SW 1271 (cell line): ENCODE data around the gene ZNF705A.
"Not testable (repeated sequence)": the region's sequence is repeated elsewhere in the genome, so short reads cannot be mapped to it uniquely, and the experiment has no call there.

Source experiments
- DNase-seq, 2 experiments: peaks; one replicate each; lab custom pipeline; 2025; lab: John Stamatoyannopoulos, UW

The ZNF705A gene

GRCh38 chr12:8156845-8157244 lies at the start of gene ZNF705A:
Gene ZNF705A, plus strand, starts transcription at chr12:8157015. Its CDS starts 15,611 bp downstream, at chr12:8172626.
- DNase-seq, result peak; percentile 53 to 87

GRCh38 chr12:8108808-8109398 lies 47.9 kb upstream of the ZNF705A start:
- peak; percentile 42 to 82 for DNase-seq

- not testable (repeated sequence) for DNase-seq
Observed at GRCh38 chr12:8113117-8113516, 43.7 kb upstream of the ZNF705A start.

GRCh38 chr12:8120072-8120713 lies 36.6 kb upstream of the ZNF705A start:
- DNase-seq, result no peak

GRCh38 chr12:8123124-8123912 lies 33.5 kb upstream of the ZNF705A start, which contains the start of gene CLEC4A:
Gene CLEC4A, plus strand, starts transcription at chr12:8123617. Its CDS starts 262 bp downstream, at chr12:8123879.
- DNase-seq, result no peak

DNA sequence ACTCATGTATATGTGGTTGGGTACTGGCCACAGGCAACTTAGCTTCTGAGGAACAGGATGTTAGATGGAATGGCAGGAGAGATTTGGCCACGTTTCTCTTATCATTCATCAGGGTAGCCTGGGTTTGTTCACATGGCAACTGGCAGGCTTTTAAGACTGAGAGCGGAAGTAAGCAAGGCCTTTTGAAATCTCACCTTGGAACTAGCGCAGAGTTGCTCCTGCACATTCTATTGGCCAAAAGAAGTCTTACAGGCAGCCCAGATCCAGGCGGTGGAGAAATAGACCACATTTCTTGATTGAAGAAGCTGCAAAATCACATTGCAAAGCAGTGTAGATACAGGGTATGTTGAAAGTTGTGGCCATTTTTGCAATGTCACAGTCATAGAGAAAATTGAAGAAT lies 29.7 kb upstream of the ZNF705A start:
- no peak for DNase-seq

- not testable (repeated sequence) for DNase-seq
Observed at GRCh38 chr12:8133636-8134397, 23.0 kb upstream of the ZNF705A start.

DNA sequence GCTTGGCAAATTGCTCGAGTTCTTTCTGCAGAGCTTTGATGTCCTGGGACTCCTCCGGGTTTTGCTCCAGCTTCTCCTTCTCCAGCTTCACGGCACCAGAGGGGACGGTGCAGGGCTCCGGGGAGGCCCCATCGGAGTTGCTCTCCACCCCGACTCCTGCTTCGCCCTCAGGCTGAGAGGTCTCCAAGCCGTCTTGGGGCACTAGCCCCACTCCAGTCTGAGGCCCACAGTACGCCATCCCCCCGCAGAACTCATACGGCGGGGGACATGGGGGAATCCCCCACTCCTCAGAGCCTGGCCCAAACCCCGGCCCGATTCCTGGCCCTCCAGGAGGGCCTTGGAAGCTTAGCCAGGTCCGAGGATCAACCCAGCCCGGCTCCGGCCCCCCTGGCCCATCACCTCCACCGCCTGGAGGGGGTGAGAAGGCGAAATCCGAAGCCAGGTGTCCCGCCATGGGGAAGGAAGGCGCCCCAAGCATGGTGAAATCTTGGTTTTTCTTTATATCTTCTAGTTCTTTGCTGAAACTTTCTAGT lies 22.4 kb upstream of the ZNF705A start:
- DNase-seq, result not testable (repeated sequence)

DNA sequence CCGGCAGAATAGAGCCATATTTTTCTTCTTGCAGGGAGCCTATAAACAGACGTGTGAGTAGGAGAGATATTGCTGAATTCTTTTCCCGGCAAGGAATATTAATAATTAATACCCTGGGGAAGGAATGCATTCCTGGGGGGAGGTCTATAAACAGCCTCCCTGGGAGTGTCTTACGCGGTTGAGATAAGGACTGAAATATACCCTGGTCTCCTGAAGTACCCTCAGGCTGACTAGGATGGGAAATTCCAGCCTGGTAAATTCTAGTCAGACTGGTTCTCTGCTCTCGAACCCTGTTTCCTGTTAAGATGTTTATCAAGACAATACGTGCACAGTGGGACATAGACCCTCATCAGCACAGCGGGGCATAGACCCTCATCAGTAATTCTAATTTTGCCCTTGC lies 15.2 kb upstream of the ZNF705A start:
- not testable (repeated sequence) for DNase-seq

- DNase-seq, result no peak
Observed at GRCh38 chr12:8143261-8143660, 13.6 kb upstream of the ZNF705A start.

DNA sequence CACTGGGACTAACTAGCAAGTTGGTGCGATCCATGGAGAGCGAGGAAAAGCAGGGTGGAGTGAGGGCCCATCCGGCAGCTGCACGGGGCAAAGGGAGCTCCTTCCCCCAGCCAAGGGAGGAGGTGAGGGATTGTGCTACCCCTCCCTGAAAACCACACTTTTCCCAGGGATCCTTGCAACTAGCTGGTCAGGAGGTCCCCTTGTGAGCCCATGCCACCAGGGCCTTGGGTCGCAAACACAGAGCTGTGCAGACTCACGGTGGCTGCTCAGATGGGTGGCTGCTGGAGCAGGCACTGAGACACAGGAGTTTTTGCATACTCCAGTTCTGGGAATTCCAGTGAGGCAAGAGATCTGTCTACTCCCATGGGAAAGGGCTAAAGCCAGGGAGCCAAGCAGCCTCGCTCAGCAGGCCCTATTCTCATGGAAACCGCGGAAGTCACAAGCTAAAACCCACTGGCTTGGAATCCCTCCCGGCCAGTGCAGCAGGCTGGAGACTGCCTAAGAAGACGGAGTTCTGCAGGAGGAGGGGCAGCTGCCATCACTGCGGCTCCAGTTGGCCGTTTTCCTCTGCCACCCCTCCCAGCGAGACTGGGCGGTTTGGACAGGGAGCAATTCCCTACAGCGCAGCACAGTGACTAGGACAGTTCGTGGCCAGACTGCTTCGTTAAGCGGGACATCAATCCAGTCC lies 10.9 kb upstream of the ZNF705A start:
- DNase-seq, result no peak

- no peak for DNase-seq
Observed at GRCh38 chr12:8146442-8146771, 10.4 kb upstream of the ZNF705A start.

DNA sequence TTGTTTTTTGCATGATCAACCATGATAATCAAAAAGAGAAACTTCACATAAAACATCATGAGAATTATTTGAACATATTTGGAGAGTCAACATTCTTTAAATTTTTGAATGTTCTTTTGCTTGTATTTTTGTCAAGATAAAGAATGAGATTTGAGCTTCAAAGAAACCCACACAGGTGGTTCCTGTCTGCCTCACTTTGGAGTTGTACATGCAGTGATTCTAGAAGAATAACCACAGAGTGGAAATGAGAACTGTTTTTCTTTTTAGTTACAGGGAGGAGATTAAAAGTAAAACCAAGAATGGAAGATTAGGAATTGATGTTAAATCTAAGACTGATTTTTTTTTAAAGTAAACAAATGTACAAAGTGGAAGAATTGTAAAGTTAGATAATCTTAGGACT lies 2.3 kb upstream of the ZNF705A start:
- DNase-seq, result no peak

DNA sequence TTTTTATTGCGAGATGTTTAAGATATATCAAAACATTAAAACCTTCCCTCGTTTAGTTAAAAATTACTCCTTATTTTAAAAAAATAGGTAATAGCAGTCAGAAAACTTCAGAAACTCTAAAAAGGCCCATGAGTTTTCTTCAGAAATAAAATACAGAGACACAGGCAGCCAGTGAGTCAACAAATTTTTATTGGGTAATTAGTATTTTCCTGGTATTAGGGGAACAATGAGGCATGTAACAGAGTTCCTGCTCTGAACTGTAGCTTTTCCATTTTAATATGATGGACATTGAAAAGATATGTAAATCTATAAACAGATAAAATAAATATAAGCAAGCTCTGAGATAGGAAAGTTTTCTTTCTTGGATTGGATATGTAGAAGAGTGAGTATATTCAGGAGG lies 399 bp upstream of the ZNF705A start:
- no peak for DNase-seq

DNA sequence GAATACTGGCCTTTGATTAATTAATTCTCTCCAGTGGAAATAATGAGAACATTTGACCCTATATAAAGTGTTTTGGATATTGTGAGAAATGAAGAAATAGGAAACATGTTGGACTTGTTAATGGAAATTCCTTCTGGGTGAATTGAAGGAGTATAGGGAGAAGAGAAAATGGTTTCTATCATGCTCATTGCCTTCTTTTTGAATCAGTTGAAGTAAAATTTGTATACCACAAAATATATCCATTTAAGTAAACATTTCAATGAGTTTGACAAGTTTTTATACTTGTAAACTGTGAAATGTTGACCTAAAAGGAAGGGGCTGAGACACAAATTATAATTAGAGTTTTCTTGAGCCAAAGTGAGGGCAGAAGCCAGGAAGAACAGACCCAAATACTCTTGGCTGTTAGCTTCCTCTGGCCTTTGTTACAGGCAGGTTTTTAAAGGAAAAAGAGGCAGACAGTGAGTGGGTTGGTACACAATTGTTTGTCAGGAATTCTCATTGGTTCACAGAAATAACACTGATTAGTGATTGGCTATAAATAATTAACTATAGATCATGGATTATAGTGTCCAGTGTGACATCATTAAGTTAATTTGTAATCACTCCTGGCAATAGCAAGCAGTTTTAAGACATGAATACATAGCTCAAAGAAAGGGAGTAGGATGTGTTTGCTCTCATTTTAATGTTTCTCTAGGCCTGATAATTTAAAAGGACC lies 826 bp downstream of the ZNF705A start:
- peak in 1 of 2 experiments; percentile 14 for DNase-seq

- DNase-seq, result not testable (repeated sequence)
Observed at GRCh38 chr12:8172911-8173310, 16.1 kb downstream of the ZNF705A start.

DNA sequence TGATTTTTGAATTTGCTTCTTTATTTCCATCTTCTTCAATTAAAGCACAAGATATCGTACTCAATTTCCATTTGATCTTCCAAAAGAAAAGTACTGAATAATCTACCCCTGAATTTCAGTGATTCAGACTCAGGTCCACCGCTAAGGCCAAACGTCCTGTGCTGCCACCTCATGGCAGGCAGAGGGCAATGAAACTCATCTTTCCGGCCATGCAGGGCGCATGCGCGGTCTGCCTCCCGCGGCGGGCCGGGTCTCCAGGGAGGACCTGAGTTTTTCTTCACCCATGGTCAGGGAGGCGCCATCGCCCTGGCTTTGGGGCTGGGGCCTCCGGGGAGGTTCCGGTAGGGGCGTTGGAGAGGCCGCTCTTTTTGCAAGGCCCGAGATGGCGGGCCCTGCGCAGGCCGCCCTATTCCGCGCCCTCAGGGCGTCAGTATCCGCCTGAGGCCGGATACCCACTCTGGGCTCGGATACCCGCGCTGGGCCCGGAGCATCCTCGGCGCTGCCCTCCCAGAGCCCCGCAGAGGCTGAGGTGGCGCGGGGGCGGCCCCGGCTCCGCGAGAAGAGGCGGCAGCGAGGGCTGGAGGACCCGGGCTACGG lies 23.3 kb downstream of the ZNF705A start:
- DNase-seq, result peak in 1 of 2 experiments; percentile 65

DNA sequence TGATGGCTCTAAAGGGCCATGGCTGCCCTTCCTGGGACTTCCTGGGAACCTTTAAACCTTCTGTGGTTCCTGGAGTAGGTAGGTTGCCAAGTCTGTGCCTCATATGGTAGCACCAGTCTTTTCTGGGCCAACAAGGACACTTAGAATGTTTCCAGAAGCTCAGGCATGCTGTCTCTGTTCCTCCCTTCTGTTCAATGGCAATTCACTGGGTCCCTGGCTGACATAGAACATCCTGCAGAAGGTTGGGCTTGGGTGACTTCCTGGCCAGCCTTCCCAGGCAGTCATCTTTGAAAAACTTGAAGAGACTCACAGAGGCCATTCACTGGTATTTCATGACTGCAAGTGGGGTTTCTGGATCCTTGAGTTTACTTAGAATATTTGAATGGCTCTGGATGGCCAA lies 24.5 kb downstream of the ZNF705A start:
- DNase-seq, result not testable (repeated sequence)

- DNase-seq, result not testable (repeated sequence)
Observed at GRCh38 chr12:8182923-8183322, 26.1 kb downstream of the ZNF705A start.

DNA sequence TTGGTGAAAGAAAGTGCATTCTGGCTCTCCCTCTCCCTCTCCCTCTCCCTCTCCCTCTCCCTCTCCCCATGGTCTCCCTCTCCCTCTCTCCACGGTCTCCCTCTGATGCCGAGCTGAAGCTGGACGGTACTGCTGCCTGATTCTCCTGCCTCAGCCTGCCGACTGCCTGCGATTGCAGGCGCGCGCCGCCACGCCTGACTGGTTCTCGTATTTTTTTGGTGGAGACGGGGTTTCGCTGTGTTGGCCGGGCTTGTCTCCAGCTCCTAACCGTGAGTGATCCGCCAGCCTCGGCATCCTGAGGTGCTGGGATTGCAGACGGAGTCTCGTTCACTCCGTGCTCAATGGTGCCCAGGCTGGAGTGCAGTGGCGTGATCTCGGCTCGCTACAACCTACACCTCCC lies 26.5 kb downstream of the ZNF705A start:
- DNase-seq, result not testable (repeated sequence)
